Measurements from ENCODE around the gene PTPN14. TPM values are rescaled to one million over a fixed set of nuclear protein-coding genes. Genes with fewer than 3 reads are reported as not detected.

The PTPN14 gene
- total and polyA plus RNA-seq, 2 donors from 2014 or later, result 5.1 to 87.2 TPM

- no peak overlapping the region for H3K27ac ChIP-seq (ENCODE audit: low read depth in 2 of 2, low read length in 2 of 2)
- intact Hi-C loops (cut with DNase I), result no loop called here
- no peaks in the 10 kb centered on the region for H3K36me3 ChIP-seq (ENCODE audit: control insufficient read depth in 2 of 3, insufficient read depth in 3 of 3, low read length in 3 of 3)
- no peak overlapping the region for H3K4me3 ChIP-seq (ENCODE audit: low read length in 3 of 3)
- FAIRE-seq (no peak), DNase-seq (no peak)
- peaks cover 0 to 2% (median 0%) of the 10 kb centered on the region in 3 donors for H3K4me1 ChIP-seq (ENCODE audit: control insufficient read depth in 2 of 3, insufficient read depth in 2 of 3, low read depth in 1 of 3, low read length in 3 of 3)
- H3K27me3 ChIP-seq (ENCODE audit: control insufficient read depth, insufficient read depth, low read length), result no peaks in the 10 kb centered on the region
- TF ChIP-seq CTCF (IDR thresholded peaks at IDR 0.05; ENCODE audit: borderline replicate concordance, extremely low read depth, insufficient read depth), result no peak
- no peaks in the 10 kb centered on the region for H3K9me3 ChIP-seq (ENCODE audit: control insufficient read depth in 2 of 3, insufficient read depth in 1 of 3, low read length in 3 of 3)
- no peak overlapping the region for H3K9ac ChIP-seq (ENCODE audit: low read length in 3 of 3)
These were observed 105.4 kb downstream of the PTPN14 start for GRCh38 chr1:214445831-214446614.

GRCh38 chr1:214445199-214445598 is 106.2 kb downstream of the PTPN14 start:
- Histone ChIP-seq H3K27ac (ENCODE audit: low read depth in 2 of 2, low read length in 2 of 2) (no peak overlapping the region), H3K4me3 (ENCODE audit: low read length in 3 of 3) (no peak overlapping the region), H3K36me3 (ENCODE audit: control insufficient read depth in 2 of 3, insufficient read depth in 3 of 3, low read length in 3 of 3) (no peaks in the 10 kb centered on the region), H3K27me3 (ENCODE audit: control insufficient read depth, insufficient read depth, low read length) (no peaks in the 10 kb centered on the region), H3K9me3 (ENCODE audit: control insufficient read depth in 2 of 3, insufficient read depth in 1 of 3, low read length in 3 of 3) (no peaks in the 10 kb centered on the region), H3K9ac (ENCODE audit: low read length in 3 of 3) (no peak overlapping the region), H3K4me1 (ENCODE audit: control insufficient read depth in 2 of 3, insufficient read depth in 2 of 3, low read depth in 1 of 3, low read length in 3 of 3) (peaks cover 0 to 6% (median 0%) of the 10 kb centered on the region in 3 donors)
- DNase-seq (no peak), FAIRE-seq (no peak)
- intact Hi-C loops (cut with DNase I), result no loop called here
- no peak for TF ChIP-seq CTCF (IDR thresholded peaks at IDR 0.05; ENCODE audit: borderline replicate concordance, extremely low read depth, insufficient read depth)

GRCh38 chr1:214444182-214444939 is 107.0 kb downstream of the PTPN14 start:
- H3K27me3 ChIP-seq (ENCODE audit: control insufficient read depth, insufficient read depth, low read length), result no peaks in the 10 kb centered on the region
- no peaks in the 10 kb centered on the region for H3K36me3 ChIP-seq (ENCODE audit: control insufficient read depth in 2 of 3, insufficient read depth in 3 of 3, low read length in 3 of 3)
- intact Hi-C loops (cut with DNase I), result no loop called here

More at GRCh38 chr1:214444182-214444939, 107.0 kb downstream of the PTPN14 start:
- no peak for TF ChIP-seq CTCF (IDR thresholded peaks at IDR 0.05; ENCODE audit: borderline replicate concordance, extremely low read depth, insufficient read depth)
- H3K4me1 ChIP-seq (ENCODE audit: control insufficient read depth in 2 of 3, insufficient read depth in 2 of 3, low read depth in 1 of 3, low read length in 3 of 3), result peaks cover 0 to 7% (median 2%) of the 10 kb centered on the region in 3 donors
- no peaks in the 10 kb centered on the region for H3K9me3 ChIP-seq (ENCODE audit: control insufficient read depth in 2 of 3, insufficient read depth in 1 of 3, low read length in 3 of 3)
- H3K27ac ChIP-seq (ENCODE audit: low read depth in 2 of 2, low read length in 2 of 2), result no peak overlapping the region
- FAIRE-seq (no peak), DNase-seq (no peak)
- no peak overlapping the region for H3K9ac ChIP-seq (ENCODE audit: low read length in 3 of 3)
- H3K4me3 ChIP-seq (ENCODE audit: low read length in 3 of 3), result no peak overlapping the region

All from kidney (tissue), 14 donors.